Bronchial epithelial cell (primary cell): ENCODE measurements around the gene RPP25L. TPM values are rescaled to one million over a fixed set of nuclear protein-coding genes. Genes with fewer than 3 reads are reported as not detected.

Experiments used
- DNase-seq: peaks from one replicate; pipeline ENCODE4 v3.0.0-alpha.2; 2010; ENCODE audit warnings: low read depth
- FAIRE-seq: peaks from 2 replicates; lab custom pipeline; 2011; peaks lifted over from hg19 to GRCh38; lab: Jason Lieb, UNC
- H3K27me3 ChIP-seq: 2 replicates; pipeline ENCODE4 v1.5.1; 2011; ENCODE audit warnings: low read length; ENCODE audit not compliant: control insufficient read depth, insufficient read depth
- H3K36me3 ChIP-seq: 2 replicates; pipeline ENCODE4 v1.5.1; 2011; ENCODE audit warnings: low read length; ENCODE audit not compliant: control insufficient read depth, insufficient read depth
- H3K4me3 ChIP-seq: 2 replicates; pipeline ENCODE4 v1.5.1; 2011; ENCODE audit warnings: mild to moderate bottlenecking, low read depth, low read length, control low read depth
- CTCF ChIP-seq: IDR thresholded peaks from 2 replicates; pipeline ENCODE4 v1.5.1; 2011; ENCODE audit warnings: mild to moderate bottlenecking, moderate library complexity, low read length, control low read depth, inconsistent platforms; ENCODE audit not compliant: insufficient read depth, severe bottlenecking
- total RNA-seq: library from RNA; depleted of rRNA; stranded (reverse); fragments of >200 nt; gene quantifications from 2 replicates; pipeline ENCODE4 v1.2.1, GENCODE V29; 2014

RPP25L gene
- total RNA-seq, 1 donor from 2014 or later = 45.8 TPM

- DNase-seq (no peak), FAIRE-seq (peak; percentile 95)
- no peak for TF ChIP-seq CTCF
- H3K27me3 ChIP-seq = peaks cover 52% of the 10 kb centered on the region
- no peaks in the 10 kb centered on the region for H3K36me3 ChIP-seq
- no peak overlapping the region for H3K4me3 ChIP-seq
Measured at GRCh38 chr9:34581318-34581717, 30.6 kb downstream of the RPP25L start.

DNA sequence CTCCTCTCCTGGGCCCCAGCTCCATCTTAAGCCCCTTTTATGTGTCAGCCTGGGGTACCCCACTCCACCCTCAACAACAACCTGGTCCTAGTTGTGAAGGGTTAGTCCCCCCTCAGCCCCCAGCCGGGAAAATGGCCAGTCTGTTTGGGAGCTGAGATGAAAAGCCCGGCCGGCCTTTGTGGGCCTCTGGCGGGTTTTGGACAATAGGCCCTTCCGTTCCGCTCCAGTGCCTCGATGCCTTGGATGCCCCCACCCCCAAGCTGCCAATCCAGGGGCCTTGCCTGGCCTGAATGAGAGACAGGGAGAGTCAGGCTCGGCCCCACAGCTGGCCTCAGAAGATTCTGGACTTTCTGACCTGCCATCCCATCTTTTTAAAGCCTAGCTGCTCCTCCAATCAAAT, 31.5 kb downstream of the RPP25L start:
- no peak for TF ChIP-seq CTCF
- Histone ChIP-seq H3K4me3 (no peak overlapping the region), H3K36me3 (no peaks in the 10 kb centered on the region), H3K27me3 (peaks cover 51% of the 10 kb centered on the region)
- DNase-seq (no peak), FAIRE-seq (no peak)

- FAIRE-seq (no peak), DNase-seq (no peak)
- no peak for TF ChIP-seq CTCF
- Histone ChIP-seq H3K4me3 (no peak overlapping the region), H3K36me3 (no peaks in the 10 kb centered on the region), H3K27me3 (peaks cover 48% of the 10 kb centered on the region)
Measured at GRCh38 chr9:34579808-34580163, 32.1 kb downstream of the RPP25L start.

DNA sequence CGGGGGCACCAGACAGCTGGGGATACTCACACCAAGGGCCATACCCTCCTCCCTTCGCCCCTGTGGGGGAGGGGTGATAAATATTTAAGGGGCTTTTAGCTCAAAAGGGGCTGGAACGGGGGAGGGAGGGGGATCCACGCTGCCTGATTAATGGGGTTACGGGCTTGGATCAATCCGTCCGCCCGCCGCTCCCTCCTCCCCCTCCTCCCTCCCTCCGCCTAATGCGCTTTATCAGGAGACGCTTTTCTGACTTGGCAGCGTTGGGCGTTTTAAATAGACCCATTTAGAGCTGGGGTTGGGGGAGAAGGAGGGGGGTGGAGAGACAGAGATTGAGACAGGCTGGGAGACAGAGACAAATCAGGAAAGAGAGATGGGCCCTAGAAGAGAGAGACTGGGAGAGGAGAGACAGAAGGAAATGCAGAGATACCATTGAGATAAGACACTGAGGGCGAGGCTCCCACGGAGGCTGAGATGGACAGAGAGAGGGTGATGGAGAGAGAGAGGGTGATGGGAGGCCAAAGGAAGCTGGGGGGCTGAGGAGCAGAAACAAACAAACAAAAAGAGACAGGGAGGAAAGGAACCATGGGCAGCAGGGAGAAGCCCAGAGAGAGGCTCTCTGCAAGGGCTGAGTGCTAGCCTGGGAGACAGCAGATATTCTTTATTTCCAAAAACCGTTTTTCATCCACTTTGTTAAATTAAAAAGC, 32.6 kb downstream of the RPP25L start:
- FAIRE-seq (no peak), DNase-seq (no peak)
- TF ChIP-seq CTCF = no peak
- Histone ChIP-seq H3K36me3 (no peaks in the 10 kb centered on the region), H3K27me3 (peaks cover 47% of the 10 kb centered on the region), H3K4me3 (no peak overlapping the region)

DNA sequence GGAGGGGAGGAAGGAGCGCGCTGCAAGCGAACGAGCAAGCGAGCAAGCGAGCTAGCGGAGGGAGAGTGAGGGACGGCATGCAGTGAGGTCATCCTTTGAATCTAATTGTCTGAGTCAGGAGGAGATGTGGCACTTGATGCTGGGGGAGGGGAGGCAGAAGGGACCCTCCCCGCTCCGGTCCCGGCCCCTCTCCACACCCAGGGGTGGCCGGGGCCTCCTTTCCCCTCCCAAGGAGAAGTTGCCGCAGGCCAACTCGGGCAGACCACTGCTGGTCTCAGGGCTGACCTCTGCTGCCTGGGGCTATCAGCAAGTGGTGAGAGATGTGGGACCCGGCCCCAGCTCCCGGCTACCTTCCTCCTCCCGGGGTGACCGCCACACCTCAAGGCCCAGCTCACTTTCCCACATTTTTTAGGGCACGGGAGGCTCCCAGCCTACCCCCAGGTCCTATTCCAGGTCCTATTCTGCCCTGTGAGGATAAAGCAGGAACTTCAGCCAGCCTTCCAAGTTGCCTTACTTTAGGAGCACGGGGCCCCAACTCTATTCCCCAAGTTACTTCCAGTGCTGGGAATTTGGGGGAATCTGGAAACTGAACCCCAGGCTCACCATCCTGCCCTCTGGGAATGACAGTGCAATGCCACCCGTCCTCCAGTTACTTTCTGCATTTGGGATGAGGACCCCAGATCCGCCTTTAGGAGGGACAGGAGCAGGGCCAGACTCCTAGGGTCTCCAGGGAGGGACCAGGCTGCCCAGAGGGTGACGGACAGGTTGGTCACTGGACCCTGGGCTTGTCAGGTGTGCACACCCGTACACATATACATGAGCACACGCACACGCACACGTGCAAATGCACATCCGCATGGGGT, 33.4 kb downstream of the RPP25L start:
- no peak for TF ChIP-seq CTCF
- H3K4me3 ChIP-seq = no peak overlapping the region
- H3K36me3 ChIP-seq = no peaks in the 10 kb centered on the region
- DNase-seq (peak; percentile 41), FAIRE-seq (no peak)
- H3K27me3 ChIP-seq = peaks cover 47% of the 10 kb centered on the region
